ENCODE measurements around the gene GIMAP7.

The GIMAP7 gene

GRCh38 chr7:150476819-150477631 is 37.6 kb upstream of the GIMAP7 start:
- no peak overlapping the region for H3K23ac ChIP-seq (ENCODE audit: low read length)
- WGBS (ENCODE audit: extremely low coverage, insufficient coverage, insufficient read length) = no CpG with 5 or more reads among the region's 25 CpGs
- H3K4ac ChIP-seq (ENCODE audit: low read depth, low read length) = no peak overlapping the region
- no peak overlapping the region for H2AFZ ChIP-seq (ENCODE audit: insufficient read depth, low read length, poor library complexity)
- H3K4me3 ChIP-seq (ENCODE audit: low read depth, low read length) = no peak overlapping the region
- no peak overlapping the region for H3K14ac ChIP-seq (ENCODE audit: low read length)
- H3K27me3 ChIP-seq (ENCODE audit: insufficient read depth, low read length) = no peaks in the 10 kb centered on the region
- H3K79me2 ChIP-seq (ENCODE audit: control insufficient read depth, insufficient read depth, low read length, poor library complexity) = no peaks in the 10 kb centered on the region
- H2BK5ac ChIP-seq (ENCODE audit: low read depth, low read length, poor library complexity) = no peak overlapping the region
- peak in 1 of 2 donors; percentile 4 for DNase-seq
- H2BK120ac ChIP-seq (ENCODE audit: insufficient read depth, low read length, poor library complexity) = no peak overlapping the region
- H3K4me2 ChIP-seq (ENCODE audit: low read length) = no peak overlapping the region
- no peak overlapping the region for H3K9ac ChIP-seq (ENCODE audit: low read length)
- peaks cover 2% of the 10 kb centered on the region for H3K9me3 ChIP-seq (ENCODE audit: insufficient read depth, low read depth, low read length)
- no peak overlapping the region for H3K18ac ChIP-seq (ENCODE audit: low read length)
- H3K27ac ChIP-seq (ENCODE audit: low read depth, low read length) = no peak overlapping the region
- H4K8ac ChIP-seq (ENCODE audit: low read depth, low read length) = no peak overlapping the region
- no peaks in the 10 kb centered on the region for H3K4me1 ChIP-seq (ENCODE audit: control insufficient read depth in 1 of 2, insufficient read depth in 2 of 2, low read length in 2 of 2)
- H2BK12ac ChIP-seq (ENCODE audit: low read length) = no peak overlapping the region
- H2AK5ac ChIP-seq (ENCODE audit: low read length) = no peak overlapping the region
- no peaks in the 10 kb centered on the region for H3K79me1 ChIP-seq (ENCODE audit: low read length)
- H4K12ac ChIP-seq (ENCODE audit: low read depth, low read length) = no peak overlapping the region
- H4K91ac ChIP-seq (ENCODE audit: low read depth, low read length) = no peak overlapping the region
- no peaks in the 10 kb centered on the region for H3K36me3 ChIP-seq (ENCODE audit: control insufficient read depth in 1 of 2, insufficient read depth in 2 of 2, low read length in 2 of 2)

GRCh38 chr7:150479023-150479716 is 35.5 kb upstream of the GIMAP7 start:
- Histone ChIP-seq H2BK5ac (ENCODE audit: low read depth, low read length, poor library complexity) (no peak overlapping the region), H3K23ac (ENCODE audit: low read length) (no peak overlapping the region), H3K27me3 (ENCODE audit: insufficient read depth, low read length) (no peaks in the 10 kb centered on the region), H3K79me2 (ENCODE audit: control insufficient read depth, insufficient read depth, low read length, poor library complexity) (no peaks in the 10 kb centered on the region), H3K18ac (ENCODE audit: low read length) (no peak overlapping the region), H2BK12ac (ENCODE audit: low read length) (no peak overlapping the region), H2BK120ac (ENCODE audit: insufficient read depth, low read length, poor library complexity) (no peak overlapping the region), H2AK5ac (ENCODE audit: low read length) (no peak overlapping the region), H4K91ac (ENCODE audit: low read depth, low read length) (no peak overlapping the region), H4K12ac (ENCODE audit: low read depth, low read length) (no peak overlapping the region), H3K27ac (ENCODE audit: low read depth, low read length) (no peak overlapping the region), H3K4me2 (ENCODE audit: low read length) (no peak overlapping the region), H3K14ac (ENCODE audit: low read length) (no peak overlapping the region), H4K8ac (ENCODE audit: low read depth, low read length) (no peak overlapping the region), H2AFZ (ENCODE audit: insufficient read depth, low read length, poor library complexity) (no peak overlapping the region), H3K4ac (ENCODE audit: low read depth, low read length) (no peak overlapping the region), H3K36me3 (ENCODE audit: control insufficient read depth in 1 of 2, insufficient read depth in 2 of 2, low read length in 2 of 2) (no peaks in the 10 kb centered on the region), H3K9ac (ENCODE audit: low read length) (no peak overlapping the region), H3K4me3 (ENCODE audit: low read depth, low read length) (no peak overlapping the region), H3K9me3 (ENCODE audit: insufficient read depth, low read depth, low read length) (peaks cover 2% of the 10 kb centered on the region), H3K4me1 (ENCODE audit: control insufficient read depth in 1 of 2, insufficient read depth in 2 of 2, low read length in 2 of 2) (no peaks in the 10 kb centered on the region), H3K79me1 (ENCODE audit: low read length) (no peaks in the 10 kb centered on the region)
- DNase-seq = peak in 1 of 2 donors; percentile 3
- WGBS (ENCODE audit: extremely low coverage, insufficient coverage, insufficient read length) = no CpG with 5 or more reads among the region's 3 CpGs

GRCh38 chr7:150481186-150481920 is 33.3 kb upstream of the GIMAP7 start:
- no peaks in the 10 kb centered on the region for H3K36me3 ChIP-seq (ENCODE audit: control insufficient read depth in 1 of 2, insufficient read depth in 2 of 2, low read length in 2 of 2)
- no peaks in the 10 kb centered on the region for H3K4me1 ChIP-seq (ENCODE audit: control insufficient read depth in 1 of 2, insufficient read depth in 2 of 2, low read length in 2 of 2)
- H3K4me3 ChIP-seq (ENCODE audit: low read depth, low read length) = no peak overlapping the region
- no peak overlapping the region for H3K18ac ChIP-seq (ENCODE audit: low read length)
- no peak overlapping the region for H3K14ac ChIP-seq (ENCODE audit: low read length)
- no peak overlapping the region for H4K12ac ChIP-seq (ENCODE audit: low read depth, low read length)
- H3K9ac ChIP-seq (ENCODE audit: low read length) = no peak overlapping the region
- H3K23ac ChIP-seq (ENCODE audit: low read length) = no peak overlapping the region
- H3K79me1 ChIP-seq (ENCODE audit: low read length) = no peaks in the 10 kb centered on the region
- no peak for DNase-seq
- no peak overlapping the region for H4K91ac ChIP-seq (ENCODE audit: low read depth, low read length)
- no peak overlapping the region for H3K4ac ChIP-seq (ENCODE audit: low read depth, low read length)
- H2BK5ac ChIP-seq (ENCODE audit: low read depth, low read length, poor library complexity) = no peak overlapping the region
- H3K4me2 ChIP-seq (ENCODE audit: low read length) = no peak overlapping the region
- H2BK120ac ChIP-seq (ENCODE audit: insufficient read depth, low read length, poor library complexity) = no peak overlapping the region
- no peak overlapping the region for H2AFZ ChIP-seq (ENCODE audit: insufficient read depth, low read length, poor library complexity)
- H3K79me2 ChIP-seq (ENCODE audit: control insufficient read depth, insufficient read depth, low read length, poor library complexity) = no peaks in the 10 kb centered on the region
- no peak overlapping the region for H2BK12ac ChIP-seq (ENCODE audit: low read length)
- no peaks in the 10 kb centered on the region for H3K27me3 ChIP-seq (ENCODE audit: insufficient read depth, low read length)
- no CpG with 5 or more reads among the region's 9 CpGs for WGBS (ENCODE audit: extremely low coverage, insufficient coverage, insufficient read length)
- no peak overlapping the region for H3K27ac ChIP-seq (ENCODE audit: low read depth, low read length)
- H3K9me3 ChIP-seq (ENCODE audit: insufficient read depth, low read depth, low read length) = peaks cover 2% of the 10 kb centered on the region
- H4K8ac ChIP-seq (ENCODE audit: low read depth, low read length) = no peak overlapping the region
- no peak overlapping the region for H2AK5ac ChIP-seq (ENCODE audit: low read length)

- Histone ChIP-seq H3K27me3 (ENCODE audit: insufficient read depth, low read length) (no peaks in the 10 kb centered on the region), H3K36me3 (ENCODE audit: control insufficient read depth in 1 of 2, insufficient read depth in 2 of 2, low read length in 2 of 2) (no peaks in the 10 kb centered on the region), H3K79me2 (ENCODE audit: control insufficient read depth, insufficient read depth, low read length, poor library complexity) (no peaks in the 10 kb centered on the region), H3K79me1 (ENCODE audit: low read length) (no peaks in the 10 kb centered on the region), H3K9ac (ENCODE audit: low read length) (no peak overlapping the region), H2BK5ac (ENCODE audit: low read depth, low read length, poor library complexity) (no peak overlapping the region), H3K4me2 (ENCODE audit: low read length) (no peak overlapping the region), H4K12ac (ENCODE audit: low read depth, low read length) (no peak overlapping the region), H3K18ac (ENCODE audit: low read length) (no peak overlapping the region), H3K4ac (ENCODE audit: low read depth, low read length) (no peak overlapping the region), H3K4me1 (ENCODE audit: control insufficient read depth in 1 of 2, insufficient read depth in 2 of 2, low read length in 2 of 2) (no peaks in the 10 kb centered on the region), H4K91ac (ENCODE audit: low read depth, low read length) (no peak overlapping the region), H2AK5ac (ENCODE audit: low read length) (no peak overlapping the region), H3K14ac (ENCODE audit: low read length) (no peak overlapping the region), H2BK12ac (ENCODE audit: low read length) (no peak overlapping the region), H3K27ac (ENCODE audit: low read depth, low read length) (no peak overlapping the region), H3K4me3 (ENCODE audit: low read depth, low read length) (no peak overlapping the region), H2BK120ac (ENCODE audit: insufficient read depth, low read length, poor library complexity) (no peak overlapping the region), H2AFZ (ENCODE audit: insufficient read depth, low read length, poor library complexity) (no peak overlapping the region), H3K9me3 (ENCODE audit: insufficient read depth, low read depth, low read length) (peaks cover 2% of the 10 kb centered on the region), H3K23ac (ENCODE audit: low read length) (no peak overlapping the region), H4K8ac (ENCODE audit: low read depth, low read length) (no peak overlapping the region)
- no peak for DNase-seq
- no CpG with 5 or more reads among the region's 4 CpGs for WGBS (ENCODE audit: extremely low coverage, insufficient coverage, insufficient read length)
These were observed 32.8 kb upstream of the GIMAP7 start for GRCh38 chr7:150481922-150482321.

Measured in trophoblast cell (in vitro differentiated cells and primary cell).